Retinal pigment epithelial cell (primary cell): Measurements from ENCODE around the gene SYK.
A peak's percentile ranks its signal among the peaks of the same experiment; 100 is the strongest.

Experiments used
- DNase-seq: peaks from one replicate; pipeline ENCODE4 v3.0.0-alpha.2; 2010; ENCODE audit warnings: low read depth
- H3K4me3 ChIP-seq: 2 replicates; pipeline ENCODE4 v1.5.1; 2011; ENCODE audit warnings: mild to moderate bottlenecking, low read length, control low read depth, moderate library complexity
- TF ChIP-seq, protein P1 (sequence below): conservative IDR thresholded peaks from 2 replicates; pipeline ENCODE4 v1.5.1; 2011; ENCODE audit warnings: low read depth, low read length, control low read depth, inconsistent platforms

The SYK gene

GRCh38 chr9:90895786-90896185 lies 94.2 kb downstream of the SYK start:
- no peak overlapping the region for H3K4me3 ChIP-seq
- DNase-seq, result no peak
- TF ChIP-seq, protein P1, sequence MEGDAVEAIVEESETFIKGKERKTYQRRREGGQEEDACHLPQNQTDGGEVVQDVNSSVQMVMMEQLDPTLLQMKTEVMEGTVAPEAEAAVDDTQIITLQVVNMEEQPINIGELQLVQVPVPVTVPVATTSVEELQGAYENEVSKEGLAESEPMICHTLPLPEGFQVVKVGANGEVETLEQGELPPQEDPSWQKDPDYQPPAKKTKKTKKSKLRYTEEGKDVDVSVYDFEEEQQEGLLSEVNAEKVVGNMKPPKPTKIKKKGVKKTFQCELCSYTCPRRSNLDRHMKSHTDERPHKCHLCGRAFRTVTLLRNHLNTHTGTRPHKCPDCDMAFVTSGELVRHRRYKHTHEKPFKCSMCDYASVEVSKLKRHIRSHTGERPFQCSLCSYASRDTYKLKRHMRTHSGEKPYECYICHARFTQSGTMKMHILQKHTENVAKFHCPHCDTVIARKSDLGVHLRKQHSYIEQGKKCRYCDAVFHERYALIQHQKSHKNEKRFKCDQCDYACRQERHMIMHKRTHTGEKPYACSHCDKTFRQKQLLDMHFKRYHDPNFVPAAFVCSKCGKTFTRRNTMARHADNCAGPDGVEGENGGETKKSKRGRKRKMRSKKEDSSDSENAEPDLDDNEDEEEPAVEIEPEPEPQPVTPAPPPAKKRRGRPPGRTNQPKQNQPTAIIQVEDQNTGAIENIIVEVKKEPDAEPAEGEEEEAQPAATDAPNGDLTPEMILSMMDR, result no peak

DNA sequence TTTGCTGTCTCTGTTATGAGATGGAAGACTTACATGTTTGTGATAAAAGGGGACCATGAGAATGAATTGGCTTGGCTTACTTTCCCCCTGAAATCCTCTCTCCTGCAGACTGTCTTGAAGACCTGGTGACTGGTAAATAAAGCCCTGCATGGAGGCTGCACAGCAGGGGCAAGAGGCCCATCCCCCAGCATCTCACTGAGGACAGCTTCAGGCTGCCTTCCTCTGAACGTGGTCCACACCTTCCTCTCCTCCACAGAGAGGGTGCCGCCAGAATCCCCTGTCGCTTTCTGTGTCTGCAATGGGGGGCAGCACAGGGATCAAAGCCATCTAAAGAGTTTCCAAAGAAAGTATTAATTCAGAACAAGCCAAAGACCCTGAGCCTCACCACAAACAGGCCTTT lies 94.6 kb downstream of the SYK start:
- no peak overlapping the region for H3K4me3 ChIP-seq
- TF ChIP-seq, protein P1, result no peak
- DNase-seq, result no peak

- DNase-seq, result no peak
- TF ChIP-seq, protein P1, result peak; percentile 49
- no peak overlapping the region for H3K4me3 ChIP-seq
Observed at GRCh38 chr9:90898228-90898627, 96.6 kb downstream of the SYK start.

- no peak for DNase-seq
- TF ChIP-seq, protein P1, result no peak
- H3K4me3 ChIP-seq, result no peak overlapping the region
Observed at GRCh38 chr9:90899287-90899686, 97.7 kb downstream of the SYK start.

DNA sequence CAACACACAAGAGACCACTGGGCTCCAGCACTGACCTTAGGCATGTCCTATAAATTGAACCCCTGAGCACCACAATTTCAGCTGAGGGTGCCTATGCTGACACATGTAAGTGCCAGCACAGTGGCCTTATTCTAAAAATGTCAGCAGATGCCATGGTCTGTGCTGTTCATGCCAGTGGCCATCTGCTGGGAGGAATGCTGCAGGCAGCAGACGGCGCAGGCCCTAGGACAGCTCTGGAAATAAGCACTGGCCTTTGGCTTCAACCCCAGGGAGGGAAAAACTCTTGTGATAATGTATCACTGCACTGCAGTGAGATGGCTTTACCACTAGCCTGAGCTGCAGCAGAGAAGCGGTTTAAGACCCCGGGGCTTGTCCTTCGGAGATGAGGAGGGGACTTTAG lies 98.5 kb downstream of the SYK start:
- TF ChIP-seq, protein P1, result peak; percentile 26
- H3K4me3 ChIP-seq, result no peak overlapping the region
- DNase-seq, result no peak

GRCh38 chr9:90901933-90902332 lies 100.3 kb downstream of the SYK start:
- no peak overlapping the region for H3K4me3 ChIP-seq
- DNase-seq, result no peak
- TF ChIP-seq, protein P1, result no peak

- no peak overlapping the region for H3K4me3 ChIP-seq
- TF ChIP-seq, protein P1, result no peak
- peak; percentile 30 for DNase-seq
Observed at GRCh38 chr9:90903766-90904424, 102.3 kb downstream of the SYK start.
